Measurements from ENCODE around the gene PDK2. TPM values are rescaled to one million over a fixed set of nuclear protein-coding genes. Genes with fewer than 3 reads are reported as not detected.

PDK2 gene
- total and polyA plus RNA-seq, 10 of the 15 experiments (the other 5 are each of a cell fraction or from before 2014, with no cell fraction given) = 0.98 to 22.6 (median 12.3) TPM

GRCh38 chr17:50094243-50094752 is 853 bp upstream of the PDK2 start (continued):
- TF ChIP-seq PRDM15 (CRISPR knock-in tag; IDR thresholded peaks at IDR 0.05) (no peak), HDAC2 (IDR thresholded peaks at IDR 0.05) (no peak), IKZF1 (conservative IDR thresholded peaks at IDR 0.05) (peak; percentile 61; the same call in 1 of the 2 replicates), RAD51 (IDR thresholded peaks at IDR 0.05) (no peak), IKZF2 (IDR thresholded peaks at IDR 0.05) (peak; percentile 52 to 60; a peak in 1 of 4 replicates), SUPT20H (IDR thresholded peaks at IDR 0.05; ENCODE audit: borderline replicate concordance, control insufficient read depth, low read depth, low read length) (no peak), KDM1A (IDR thresholded peaks at IDR 0.05; ENCODE audit: borderline replicate concordance) (no peak)
- TF ChIP-seq, protein P1, sequence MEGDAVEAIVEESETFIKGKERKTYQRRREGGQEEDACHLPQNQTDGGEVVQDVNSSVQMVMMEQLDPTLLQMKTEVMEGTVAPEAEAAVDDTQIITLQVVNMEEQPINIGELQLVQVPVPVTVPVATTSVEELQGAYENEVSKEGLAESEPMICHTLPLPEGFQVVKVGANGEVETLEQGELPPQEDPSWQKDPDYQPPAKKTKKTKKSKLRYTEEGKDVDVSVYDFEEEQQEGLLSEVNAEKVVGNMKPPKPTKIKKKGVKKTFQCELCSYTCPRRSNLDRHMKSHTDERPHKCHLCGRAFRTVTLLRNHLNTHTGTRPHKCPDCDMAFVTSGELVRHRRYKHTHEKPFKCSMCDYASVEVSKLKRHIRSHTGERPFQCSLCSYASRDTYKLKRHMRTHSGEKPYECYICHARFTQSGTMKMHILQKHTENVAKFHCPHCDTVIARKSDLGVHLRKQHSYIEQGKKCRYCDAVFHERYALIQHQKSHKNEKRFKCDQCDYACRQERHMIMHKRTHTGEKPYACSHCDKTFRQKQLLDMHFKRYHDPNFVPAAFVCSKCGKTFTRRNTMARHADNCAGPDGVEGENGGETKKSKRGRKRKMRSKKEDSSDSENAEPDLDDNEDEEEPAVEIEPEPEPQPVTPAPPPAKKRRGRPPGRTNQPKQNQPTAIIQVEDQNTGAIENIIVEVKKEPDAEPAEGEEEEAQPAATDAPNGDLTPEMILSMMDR (IDR thresholded peaks at IDR 0.05 in 2 of 3, conservative IDR thresholded peaks at IDR 0.05 in 1 of 3; ENCODE audit: control insufficient read depth in 2 of 3, extremely low read depth in 1 of 3, insufficient read depth in 1 of 3, low read depth in 3 of 3, low read length in 3 of 3) = peak; percentile 79 to 93 (median 88)
